Skin of body (tissue), 2 donors: ENCODE measurements around the gene GRIN2D. TPM values are rescaled to one million over a fixed set of nuclear protein-coding genes. Genes with fewer than 3 reads are reported as not detected.

Experiments used
- DNase-seq: peaks from one replicate; lab custom pipeline; 2025; lab: John Stamatoyannopoulos, UW
- total RNA-seq: library from RNA; depleted of rRNA; stranded (reverse); fragments of >200 nt; gene quantifications from one replicate; pipeline ENCODE4 v1.2.3, GENCODE V29; 2014

The GRIN2D gene
- total RNA-seq, 1 donor from 2014 or later = 1.1 TPM

- no peak for DNase-seq
Observed at GRCh38 chr19:48441360-48442050, 48.0 kb downstream of the GRIN2D start.

GRCh38 chr19:48442116-48443035, 48.9 kb downstream of the GRIN2D start:
- no peak for DNase-seq

GRCh38 chr19:48443256-48443655, 49.8 kb downstream of the GRIN2D start:
- DNase-seq = no peak

Other genes starting within 250 kb of the GRIN2D start
- 27.3 TPM for gene LIG1, start 223.3 kb upstream of the GRIN2D start, total RNA-seq
- gene ZSWIM9, start 223.0 kb upstream of the GRIN2D start, total RNA-seq = 2.5 TPM
- gene CARD8, start 137.8 kb upstream of the GRIN2D start, total RNA-seq = 34.0 TPM
- gene ZNF114, start 123.6 kb upstream of the GRIN2D start, total RNA-seq = 4.1 TPM
- 37.8 TPM for gene EMP3, start 68.1 kb upstream of the GRIN2D start, total RNA-seq
- gene TMEM143, start 29.7 kb upstream of the GRIN2D start, total RNA-seq = 4.7 TPM
- not detected for gene SYNGR4, start 29.3 kb upstream of the GRIN2D start, total RNA-seq
- 46.5 TPM for gene KDELR1, start 2.1 kb upstream of the GRIN2D start, total RNA-seq
- 8.3 TPM for gene GRWD1, start 52.3 kb downstream of the GRIN2D start, total RNA-seq
- gene KCNJ14, start 61.9 kb downstream of the GRIN2D start, total RNA-seq = 1.2 TPM
- gene CYTH2, start 75.7 kb downstream of the GRIN2D start, total RNA-seq = 27.4 TPM
- 0.79 TPM for gene LMTK3, start 118.2 kb downstream of the GRIN2D start, total RNA-seq
- 16.2 TPM for gene SULT2B1, start 158.5 kb downstream of the GRIN2D start, total RNA-seq
- 0.20 TPM for gene SPACA4, start 213.1 kb downstream of the GRIN2D start, total RNA-seq
- gene FAM83E, start 221.4 kb downstream of the GRIN2D start, total RNA-seq = 2.0 TPM
- gene RPL18, start 225.5 kb downstream of the GRIN2D start, total RNA-seq = 1,454 TPM
- gene SPHK2, start 225.8 kb downstream of the GRIN2D start, total RNA-seq = 4.6 TPM
- gene DBP, start 243.7 kb downstream of the GRIN2D start, total RNA-seq = 5.7 TPM